H9 (cell line): ENCODE results near the gene SRCAP. TPM values are rescaled to one million over a fixed set of nuclear protein-coding genes. Genes with fewer than 3 reads are reported as not detected.

ENCODE experiments used
- DNase-seq: peaks from one replicate; pipeline ENCODE4 v3.0.0-alpha.2; 2017
- H2AFZ ChIP-seq: one replicate; pipeline ENCODE4 v1.6.1; 2013; ENCODE audit warnings: mild to moderate bottlenecking, low read length, control low read depth, moderate library complexity
- H2AK5ac ChIP-seq: 2 replicates; pipeline ENCODE4 v1.6.1; 2013; ENCODE audit warnings: low read length, control low read depth, mixed read lengths; ENCODE audit not compliant: insufficient read length
- H2BK120ac ChIP-seq: one replicate; pipeline ENCODE4 v1.6.1; 2013; ENCODE audit warnings: low read depth, mild to moderate bottlenecking, low read length, control low read depth, inconsistent platforms; ENCODE audit not compliant: poor library complexity, severe bottlenecking
- H2BK12ac ChIP-seq: 2 replicates; pipeline ENCODE4 v1.6.1; 2013; ENCODE audit warnings: low read length, control low read depth, mixed read lengths, low read depth; ENCODE audit not compliant: insufficient read length
- H2BK15ac ChIP-seq: 2 replicates; pipeline ENCODE4 v1.6.1; 2013; ENCODE audit warnings: low read depth, low read length, control low read depth
- H2BK20ac ChIP-seq: one replicate; pipeline ENCODE4 v1.6.1; 2013; ENCODE audit warnings: low read depth, mild to moderate bottlenecking, low read length, control low read depth, inconsistent platforms; ENCODE audit not compliant: poor library complexity, severe bottlenecking
- H2BK5ac ChIP-seq: 2 replicates; pipeline ENCODE4 v1.6.1; 2013; ENCODE audit warnings: low read length, control low read depth, mixed read lengths; ENCODE audit not compliant: insufficient read length
- H3K14ac ChIP-seq: 2 replicates; pipeline ENCODE4 v1.6.1; 2013; ENCODE audit warnings: low read length, control low read depth; ENCODE audit not compliant: insufficient read depth
- H3K18ac ChIP-seq: 2 replicates; pipeline ENCODE4 v1.6.1; 2013; ENCODE audit warnings: low read depth, mild to moderate bottlenecking, mixed read lengths, low read length, control low read depth; ENCODE audit not compliant: insufficient read length
- H3K23ac ChIP-seq: 2 replicates; pipeline ENCODE4 v1.6.1; 2013; ENCODE audit warnings: low read length, control low read depth, mixed read lengths, low read depth; ENCODE audit not compliant: insufficient read length
- H3K23me2 ChIP-seq: 2 replicates; pipeline ENCODE4 v1.6.1; 2013; ENCODE audit warnings: low read depth, mild to moderate bottlenecking, mixed read lengths, low read length, control low read depth; ENCODE audit not compliant: insufficient read length, poor library complexity, severe bottlenecking
- H3K27ac ChIP-seq: 2 replicates; pipeline ENCODE4 v1.5.1; 2013; ENCODE audit warnings: low read length, control low read depth, mixed read lengths, low read depth; ENCODE audit not compliant: insufficient read length
- H3K27me3 ChIP-seq: 2 replicates; pipeline ENCODE4 v1.6.1; 2013; ENCODE audit warnings: low read length, control low read depth, inconsistent platforms; ENCODE audit not compliant: insufficient read depth
- H3K4ac ChIP-seq: 2 replicates; pipeline ENCODE4 v1.6.1; 2013; ENCODE audit warnings: low read depth, mild to moderate bottlenecking, control low read depth, inconsistent platforms, low read length, moderate library complexity
- H3K4me1 ChIP-seq: 2 replicates; pipeline ENCODE4 v1.6.1; 2013; ENCODE audit warnings: low read length, control low read depth, inconsistent platforms; ENCODE audit not compliant: insufficient read depth
- H3K4me2 ChIP-seq: 2 replicates; pipeline ENCODE4 v1.6.1; 2013; ENCODE audit warnings: low read length, control low read depth, mixed read lengths; ENCODE audit not compliant: insufficient read length, insufficient read depth
- H3K56ac ChIP-seq: 2 replicates; pipeline ENCODE4 v1.6.1; 2013; ENCODE audit warnings: low read depth, mild to moderate bottlenecking, mixed read lengths, low read length, control low read depth; ENCODE audit not compliant: insufficient read length
- H3K79me1 ChIP-seq: 2 replicates; pipeline ENCODE4 v1.6.1; 2013; ENCODE audit warnings: low read depth, mild to moderate bottlenecking, moderate library complexity, low read length, control low read depth, inconsistent platforms; ENCODE audit not compliant: insufficient read depth, poor library complexity, severe bottlenecking
- H3K79me2 ChIP-seq: 2 replicates; pipeline ENCODE4 v1.6.1; 2013; ENCODE audit warnings: low read length, control low read depth, inconsistent platforms; ENCODE audit not compliant: insufficient read depth
- H3K9ac ChIP-seq: 2 replicates; pipeline ENCODE4 v1.6.1; 2013; ENCODE audit warnings: low read length, control low read depth, mixed read lengths; ENCODE audit not compliant: insufficient read length; ENCODE audit errors: extremely low read depth
- H3K9me3 ChIP-seq: one replicate; pipeline ENCODE4 v1.6.1; 2013; ENCODE audit warnings: low read depth, low read length, inconsistent platforms; ENCODE audit not compliant: control insufficient read depth
- H3T11ph ChIP-seq: one replicate; pipeline ENCODE4 v1.6.1; 2013; ENCODE audit warnings: mild to moderate bottlenecking, low read length, control low read depth, inconsistent platforms
- H4K20me1 ChIP-seq: one replicate; pipeline ENCODE4 v1.6.1; 2013; ENCODE audit not compliant: control insufficient read depth, insufficient read length, insufficient read depth
- H4K5ac ChIP-seq: 2 replicates; pipeline ENCODE4 v1.6.1; 2013; ENCODE audit warnings: low read depth, mild to moderate bottlenecking, mixed read lengths, low read length, control low read depth; ENCODE audit not compliant: insufficient read length
- H4K8ac ChIP-seq: replicated peaks from 2 replicates; pipeline ENCODE4 v1.6.1; 2013; ENCODE audit warnings: low read length, control low read depth, mixed read lengths, low read depth; ENCODE audit not compliant: insufficient read length
- H4K91ac ChIP-seq: 2 replicates; pipeline ENCODE4 v1.6.1; 2013; ENCODE audit warnings: low read depth, mild to moderate bottlenecking, moderate library complexity, mixed read lengths, low read length, control low read depth; ENCODE audit not compliant: insufficient read length
- H3K27ac Mint-ChIP-seq, 3 experiments: 2 replicates in 2 of 3; 3 replicates in 1 of 3; pipeline ENCODE4 v1.8.0; 2020 to 2021; ENCODE audit warnings: mixed read lengths in 3 of 3, mild to moderate bottlenecking in 1 of 3, moderate library complexity in 1 of 3
- H3K27me3 Mint-ChIP-seq: 2 replicates; pipeline ENCODE4 v1.8.0; 2021; ENCODE audit warnings: low read depth, mild to moderate bottlenecking, moderate library complexity, mixed read lengths
- H3K36me3 Mint-ChIP-seq, 3 experiments: 2 replicates in 2 of 3; 3 replicates in 1 of 3; pipeline ENCODE4 v1.8.0; 2020 to 2021; ENCODE audit warnings: low read depth in 3 of 3, mixed read lengths in 3 of 3; ENCODE audit not compliant: insufficient read depth in 1 of 3
- H3K4me1 Mint-ChIP-seq, 2 experiments: 2 replicates each; pipeline ENCODE4 v1.8.0; 2020; ENCODE audit warnings: mixed read lengths in 2 of 2
- H3K4me3 Mint-ChIP-seq, 2 experiments: 2 replicates in 1 of 2; 3 replicates in 1 of 2; pipeline ENCODE4 v1.8.0; 2020 to 2021; ENCODE audit warnings: mild to moderate bottlenecking in 2 of 2, mixed read lengths in 2 of 2, moderate library complexity in 1 of 2
- H3K9me3 Mint-ChIP-seq, 2 experiments: 2 replicates in 1 of 2; 3 replicates in 1 of 2; pipeline ENCODE4 v1.8.0; 2020; ENCODE audit warnings: mild to moderate bottlenecking in 2 of 2, mixed read lengths in 2 of 2, moderate library complexity in 1 of 2
- WGBS: extraction: QIAGEN DNeasy Blood & Tissue Kit; methylation state at CpG from one replicate; pipeline ENCODE4 v1.1.7; 2013; ENCODE audit warnings: missing lambda C conversion rate, low lambda C conversion rate, mixed read lengths; ENCODE audit not compliant: insufficient read length; ENCODE audit errors: extremely low coverage; 5-methylcytosine and 5-hydroxymethylcytosine counted together
- total RNA-seq: library from RNA; stranded (reverse); gene quantifications from 2 replicates; pipeline ENCODE4 v1.2.1, GENCODE V29; 2021
- TF ChIP-seq, protein P1 (sequence below): fragments of 200-600 bp; sonication (generic); conservative IDR thresholded peaks from 3 replicates; pipeline ENCODE4 v1.8.0; 2021; ENCODE audit warnings: antibody characterized with exemption, mild to moderate bottlenecking

The SRCAP gene
- total RNA-seq, 1 experiment from 2014 or later: 63.1 TPM

DNA sequence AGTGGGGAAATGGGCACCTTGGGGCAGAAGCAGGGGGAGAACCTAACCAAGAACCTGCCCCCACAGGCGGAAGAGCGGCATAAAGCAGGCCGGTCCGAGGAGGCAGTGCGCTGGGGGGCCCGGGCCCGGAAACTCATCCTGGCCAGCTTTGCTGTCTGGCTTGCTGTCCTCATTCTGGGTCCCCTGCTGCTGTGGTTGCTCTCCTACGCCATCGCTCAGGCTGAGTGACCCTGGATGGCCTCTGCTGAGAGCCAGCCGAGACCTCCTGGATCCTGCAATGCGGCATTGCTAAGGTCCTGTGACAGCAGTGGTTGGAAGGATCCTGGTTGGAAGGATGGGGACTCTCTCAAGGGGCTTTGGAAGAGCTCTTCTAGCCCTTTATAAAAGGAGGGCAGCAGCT lies 44.7 kb downstream of the SRCAP start:
- no peak overlapping the region for H4K91ac ChIP-seq
- H2BK15ac ChIP-seq: no peak overlapping the region
- no peak overlapping the region for H3K9ac ChIP-seq
- no peak overlapping the region for H3K56ac ChIP-seq
- H2BK120ac ChIP-seq: no peak overlapping the region
- no peaks in the 10 kb centered on the region for H3K27me3 Mint-ChIP-seq
- DNase-seq: no peak
- H3K27me3 ChIP-seq: no peaks in the 10 kb centered on the region
- no peak overlapping the region for H4K5ac ChIP-seq
- no peaks in the 10 kb centered on the region for H4K20me1 ChIP-seq
- no peaks in the 10 kb centered on the region for H3K79me2 ChIP-seq
- no peaks in the 10 kb centered on the region for H3K9me3 Mint-ChIP-seq
- no peaks in the 10 kb centered on the region for H3K79me1 ChIP-seq
- no peaks in the 10 kb centered on the region for H3K4me1 ChIP-seq
- peaks cover 5% of the 10 kb centered on the region for H3K23me2 ChIP-seq
- H2AK5ac ChIP-seq: no peak overlapping the region
- no peak overlapping the region for H2BK20ac ChIP-seq
- peak overlapping the region in 1 of 3 experiments; percentile 26; a peak in 1 of 7 replicates for H3K27ac Mint-ChIP-seq
- H3K27ac ChIP-seq: no peak overlapping the region
- no peak overlapping the region for H3K4me2 ChIP-seq
- H3K9me3 ChIP-seq: no peaks in the 10 kb centered on the region
- TF ChIP-seq, protein P1, sequence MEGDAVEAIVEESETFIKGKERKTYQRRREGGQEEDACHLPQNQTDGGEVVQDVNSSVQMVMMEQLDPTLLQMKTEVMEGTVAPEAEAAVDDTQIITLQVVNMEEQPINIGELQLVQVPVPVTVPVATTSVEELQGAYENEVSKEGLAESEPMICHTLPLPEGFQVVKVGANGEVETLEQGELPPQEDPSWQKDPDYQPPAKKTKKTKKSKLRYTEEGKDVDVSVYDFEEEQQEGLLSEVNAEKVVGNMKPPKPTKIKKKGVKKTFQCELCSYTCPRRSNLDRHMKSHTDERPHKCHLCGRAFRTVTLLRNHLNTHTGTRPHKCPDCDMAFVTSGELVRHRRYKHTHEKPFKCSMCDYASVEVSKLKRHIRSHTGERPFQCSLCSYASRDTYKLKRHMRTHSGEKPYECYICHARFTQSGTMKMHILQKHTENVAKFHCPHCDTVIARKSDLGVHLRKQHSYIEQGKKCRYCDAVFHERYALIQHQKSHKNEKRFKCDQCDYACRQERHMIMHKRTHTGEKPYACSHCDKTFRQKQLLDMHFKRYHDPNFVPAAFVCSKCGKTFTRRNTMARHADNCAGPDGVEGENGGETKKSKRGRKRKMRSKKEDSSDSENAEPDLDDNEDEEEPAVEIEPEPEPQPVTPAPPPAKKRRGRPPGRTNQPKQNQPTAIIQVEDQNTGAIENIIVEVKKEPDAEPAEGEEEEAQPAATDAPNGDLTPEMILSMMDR: no peak
- no peak overlapping the region for H3K23ac ChIP-seq
- no peak overlapping the region for H3K14ac ChIP-seq
- no peak overlapping the region for H4K8ac ChIP-seq
- no peak overlapping the region for H3K4me3 Mint-ChIP-seq
- H3K18ac ChIP-seq: no peak overlapping the region
- WGBS: no CpG with 5 or more reads among the region's 11 CpGs
- no peak overlapping the region for H2AFZ ChIP-seq
- H2BK5ac ChIP-seq: no peak overlapping the region
- H3K4ac ChIP-seq: no peak overlapping the region
- H2BK12ac ChIP-seq: no peak overlapping the region
- H3K4me1 Mint-ChIP-seq: peaks cover 12 to 24% of the 10 kb centered on the region in 2 experiments
- H3K36me3 Mint-ChIP-seq: peaks cover 3 to 44% (median 25%) of the 10 kb centered on the region in 3 experiments; a peak in 6 of 7 replicates
- H3T11ph ChIP-seq: no peak overlapping the region
